ENCODE measurements around the gene IL4.

Gene IL4

GRCh38 chr5:132729896-132730295 lies 56.1 kb downstream of the IL4 start:
- FAIRE-seq, result no peak
- TF ChIP-seq POLR2A (IDR thresholded peaks at IDR 0.05; ENCODE audit: low read depth, low read length), result no peak

More at GRCh38 chr5:132729896-132730295, 56.1 kb downstream of the IL4 start:
- DNase-seq (ENCODE audit: insufficient read length, low spot score), result no peak

All from H54 (cell line).